Spleen (tissue), 11 donors: ENCODE measurements around the gene CCDC195. TPM values are rescaled to one million over a fixed set of nuclear protein-coding genes. Genes with fewer than 3 reads are reported as not detected.
"Not testable (repeated sequence)": the region's sequence is repeated elsewhere in the genome, so short reads cannot be mapped to it uniquely, and the experiment has no call there.

Experiments
- DNase-seq: peaks from one replicate; pipeline ENCODE4 v3.0.0-alpha.2; 2020
- H3K27ac ChIP-seq, 8 donors: fragments of 200-600 bp; sonication (generic) in 7 of 8; 1 replicate in 4 of 8; 2 replicates in 4 of 8; pipeline versions ENCODE4 v1.5.0 to v1.8.0; 2016 to 2021; ENCODE audit warnings: inconsistent platforms in 4 of 8, mild to moderate bottlenecking in 4 of 8, moderate library complexity in 1 of 8
- H3K27me3 ChIP-seq, 7 donors: fragments of 200-600 bp; sonication (generic) in 6 of 7; replicated peaks in 1 of 7; 1 replicate in 4 of 7; 2 replicates in 3 of 7; pipeline versions ENCODE4 v1.5.0 to v1.8.0; 2016 to 2021; ENCODE audit warnings: inconsistent platforms in 3 of 7, mild to moderate bottlenecking in 1 of 7
- H3K36me3 ChIP-seq, 6 donors: fragments of 200-600 bp; sonication (generic) in 5 of 6; 1 replicate in 4 of 6; 2 replicates in 2 of 6; pipeline versions ENCODE4 v1.5.0 to v1.8.0; 2016 to 2021; ENCODE audit warnings: inconsistent platforms in 2 of 6
- H3K4me1 ChIP-seq, 6 donors: fragments of 200-600 bp; sonication (generic) in 5 of 6; 1 replicate in 3 of 6; 2 replicates in 3 of 6; pipeline versions ENCODE4 v1.5.0 to v1.8.0; 2016 to 2021; ENCODE audit warnings: inconsistent platforms in 3 of 6
- H3K4me3 ChIP-seq, 8 donors: fragments of 200-600 bp; sonication (generic) in 7 of 8; 1 replicate in 4 of 8; 2 replicates in 4 of 8; pipeline versions ENCODE4 v1.5.0 to v1.8.0; 2016 to 2021; ENCODE audit warnings: inconsistent platforms in 4 of 8, mild to moderate bottlenecking in 4 of 8, moderate library complexity in 2 of 8
- H3K9me3 ChIP-seq, 8 donors: fragments of 200-600 bp; sonication (generic) in 7 of 8; 1 replicate in 4 of 8; 2 replicates in 4 of 8; pipeline versions ENCODE4 v1.5.0 to v1.8.0; 2016 to 2021; ENCODE audit warnings: inconsistent platforms in 4 of 8
- POLR2A ChIP-seq, 3 donors: fragments of 450-650 bp; IDR thresholded peaks; one replicate each; pipeline ENCODE4 v1.5.1; 2017; ENCODE audit warnings: antibody characterized with exemption in 3 of 3, mild to moderate bottlenecking in 1 of 3
- POLR2AphosphoS5 ChIP-seq, 3 donors: sonication (generic); formaldehyde crosslinking; IDR thresholded peaks; one replicate each; pipeline ENCODE4 v1.5.1; 2017; ENCODE audit warnings: antibody characterized with exemption in 3 of 3
- WGBS, 5 donors: extraction: QIAGEN DNeasy Blood & Tissue Kit in 3 of 5; methylation state at CpG; one replicate each; pipeline versions ENCODE4 v1.1.5 to v1.1.7; 2013 to 2018; 5-methylcytosine and 5-hydroxymethylcytosine counted together
- intact Hi-C: fragments of 100-400 bp; cut with DNase I; formaldehyde crosslinking; loops from one replicate; pipeline ENCODE4 v1.15.0; 2023; ENCODE audit warnings: low total_unique reads
- polyA plus RNA-seq, 3 donors: library from polyadenylated mRNA; stranded (reverse); fragments of 200-250 nt; gene quantifications; one replicate each; pipeline ENCODE4 v1.2.1, GENCODE V29; 2013
- total RNA-seq, 7 donors: library from RNA; depleted of rRNA in 3 of 7; stranded (reverse); fragments of >200 nt in 3 of 7; fragmentation: NEBNext Ultra II Directional in 4 of 7; extraction: Animal tissue kit (Norgen Biotek cat#: 25700) in 4 of 7; gene quantifications; one replicate each; pipeline versions ENCODE4 v1.1.0 to v1.2.1, GENCODE V29; 2016 to 2021
- TF ChIP-seq, protein P1 (sequence below), 11 experiments: fragments of 200-600 bp in 7 of 11; fragments of 450-650 bp in 4 of 11; sonication (generic) in 4 of 11; IDR thresholded peaks in 8 of 11; conservative IDR thresholded peaks in 3 of 11; 1 replicate in 7 of 11; 2 replicates in 4 of 11; pipeline versions ENCODE4 v1.4.0 to v1.8.0; 2016 to 2021; ENCODE audit warnings: antibody characterized with exemption in 11 of 11, inconsistent platforms in 4 of 11, mild to moderate bottlenecking in 1 of 11
- donor health status: healthy with polysubstance abuse.
- donor health status: DM: no; HTN: no; CAD: no; lungs with moderate emphysema.
- donor health status: DM: no; HTN: no; CAD: no.
- donor health status: Bipolar disorder and iron deficiency.
- donor health status: healthy.
- donor health status: DM: no; HTN: no; CAD: no.
- donor health status: DM: yes; HTN: yes; CAD: no.

CCDC195 gene
- total and polyA plus RNA-seq, 10 donors = not detected

- Histone ChIP-seq H3K9me3 (no peaks in the 10 kb centered on the region), H3K4me1 (no peaks in the 10 kb centered on the region), H3K36me3 (no peaks in the 10 kb centered on the region), H3K27ac (no peak overlapping the region), H3K27me3 (no peaks in the 10 kb centered on the region), H3K4me3 (no peak overlapping the region)
- 70 to 95% (median 77%) methylated on average over 1 of the region's 1 CpG for WGBS, 5 donors
- DNase-seq = no peak
- intact Hi-C loops = no loop called here
- TF ChIP-seq POLR2A (IDR thresholded peaks at IDR 0.05) (no peak), POLR2AphosphoS5 (IDR thresholded peaks at IDR 0.05) (no peak)
- TF ChIP-seq, protein P1, sequence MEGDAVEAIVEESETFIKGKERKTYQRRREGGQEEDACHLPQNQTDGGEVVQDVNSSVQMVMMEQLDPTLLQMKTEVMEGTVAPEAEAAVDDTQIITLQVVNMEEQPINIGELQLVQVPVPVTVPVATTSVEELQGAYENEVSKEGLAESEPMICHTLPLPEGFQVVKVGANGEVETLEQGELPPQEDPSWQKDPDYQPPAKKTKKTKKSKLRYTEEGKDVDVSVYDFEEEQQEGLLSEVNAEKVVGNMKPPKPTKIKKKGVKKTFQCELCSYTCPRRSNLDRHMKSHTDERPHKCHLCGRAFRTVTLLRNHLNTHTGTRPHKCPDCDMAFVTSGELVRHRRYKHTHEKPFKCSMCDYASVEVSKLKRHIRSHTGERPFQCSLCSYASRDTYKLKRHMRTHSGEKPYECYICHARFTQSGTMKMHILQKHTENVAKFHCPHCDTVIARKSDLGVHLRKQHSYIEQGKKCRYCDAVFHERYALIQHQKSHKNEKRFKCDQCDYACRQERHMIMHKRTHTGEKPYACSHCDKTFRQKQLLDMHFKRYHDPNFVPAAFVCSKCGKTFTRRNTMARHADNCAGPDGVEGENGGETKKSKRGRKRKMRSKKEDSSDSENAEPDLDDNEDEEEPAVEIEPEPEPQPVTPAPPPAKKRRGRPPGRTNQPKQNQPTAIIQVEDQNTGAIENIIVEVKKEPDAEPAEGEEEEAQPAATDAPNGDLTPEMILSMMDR (IDR thresholded peaks at IDR 0.05 in 8 of 11, conservative IDR thresholded peaks at IDR 0.05 in 3 of 11) = no peak
Observed at GRCh38 chr2:224670203-224670602, 46.0 kb downstream of the CCDC195 start.

DNA sequence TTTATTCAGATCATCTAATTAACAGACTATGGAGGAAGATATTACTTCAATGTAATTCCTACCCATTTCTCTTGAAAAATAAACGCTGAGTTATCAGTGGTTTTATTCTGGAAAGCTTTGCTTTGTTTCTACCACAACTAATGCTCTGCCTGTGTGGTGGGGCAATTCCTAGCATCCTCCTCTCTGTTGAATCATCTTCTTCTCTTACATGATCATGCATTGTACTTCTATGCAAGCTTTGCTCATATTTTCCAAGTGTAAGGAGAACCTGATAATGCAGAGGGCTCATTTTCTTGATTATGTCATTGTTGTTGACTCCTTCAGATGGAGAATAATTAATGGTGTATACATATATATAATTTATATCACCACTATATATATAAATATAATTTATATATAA lies 46.7 kb downstream of the CCDC195 start:
- 79 to 97% (median 90%) methylated on average over 1 of the region's 1 CpG for WGBS, 5 donors
- Histone ChIP-seq H3K9me3 (peaks cover 0 to 4% (median under 1%) of the 10 kb centered on the region in 8 donors), H3K27ac (no peak overlapping the region), H3K36me3 (no peaks in the 10 kb centered on the region), H3K27me3 (no peaks in the 10 kb centered on the region), H3K4me3 (no peak overlapping the region), H3K4me1 (no peaks in the 10 kb centered on the region)
- intact Hi-C loops = no loop called here
- no peak for DNase-seq
- TF ChIP-seq, protein P1 (IDR thresholded peaks at IDR 0.05 in 8 of 11, conservative IDR thresholded peaks at IDR 0.05 in 3 of 11) = no peak
- TF ChIP-seq POLR2AphosphoS5 (IDR thresholded peaks at IDR 0.05) (no peak), POLR2A (IDR thresholded peaks at IDR 0.05) (no peak)

DNA sequence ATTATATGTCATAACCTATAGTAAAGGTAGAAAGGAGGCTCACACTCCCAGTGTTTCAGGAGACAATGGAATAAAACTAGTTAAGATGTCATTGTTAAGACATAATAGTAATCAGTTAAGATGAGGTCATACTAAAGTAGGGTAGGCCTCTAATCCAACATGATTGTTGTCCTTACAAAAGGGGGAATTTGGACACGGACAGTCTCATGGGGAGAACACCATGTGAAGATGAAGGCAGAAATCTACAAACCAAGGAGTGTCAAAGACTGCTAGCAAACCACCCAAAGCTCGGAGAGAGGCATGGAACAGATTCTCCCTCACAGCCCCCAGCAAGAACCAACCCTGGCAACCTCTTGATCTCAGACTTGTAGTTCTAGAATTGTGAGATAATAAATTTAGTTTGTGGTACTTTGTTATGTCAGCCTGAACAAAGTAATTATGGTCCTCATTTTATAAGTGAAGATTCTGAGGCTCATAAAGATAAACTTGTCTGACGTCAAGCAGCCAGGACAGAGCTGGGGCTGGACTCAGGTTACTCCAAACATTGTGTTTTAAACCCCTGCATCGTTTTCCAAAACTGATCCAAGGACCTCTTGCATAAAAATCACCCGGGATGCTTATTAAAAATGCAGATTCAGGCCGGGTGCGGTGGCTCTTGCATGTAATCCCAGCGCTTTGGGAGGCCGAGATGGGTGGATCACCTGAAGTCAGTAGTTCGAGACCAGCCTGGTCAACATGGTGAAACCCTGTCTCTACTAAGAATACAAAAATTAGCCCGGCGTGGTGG lies 47.8 kb downstream of the CCDC195 start:
- no peaks in the 10 kb centered on the region for H3K27me3 ChIP-seq
- H3K9me3 ChIP-seq = peaks cover 0 to 15% (median 9%) of the 10 kb centered on the region in 8 donors
- H3K4me1 ChIP-seq = no peaks in the 10 kb centered on the region
- intact Hi-C loops = no loop called here
- H3K27ac ChIP-seq = no peak overlapping the region
- 89 to 94% (median 90%) methylated on average over 12 of the region's 12 CpGs for WGBS, 5 donors
- H3K36me3 ChIP-seq = no peaks in the 10 kb centered on the region
- H3K4me3 ChIP-seq = no peak overlapping the region
- TF ChIP-seq, protein P1 (IDR thresholded peaks at IDR 0.05 in 8 of 11, conservative IDR thresholded peaks at IDR 0.05 in 3 of 11) = no peak
- TF ChIP-seq POLR2A (IDR thresholded peaks at IDR 0.05) = no peak
- DNase-seq = no peak

- no peak overlapping the region for H3K4me3 ChIP-seq
- DNase-seq = no peak
- no peaks in the 10 kb centered on the region for H3K27me3 ChIP-seq
- TF ChIP-seq POLR2AphosphoS5 (IDR thresholded peaks at IDR 0.05) (no peak), POLR2A (IDR thresholded peaks at IDR 0.05) (no peak)
- TF ChIP-seq, protein P1 (IDR thresholded peaks at IDR 0.05 in 8 of 11, conservative IDR thresholded peaks at IDR 0.05 in 3 of 11) = no peak
- intact Hi-C loops = no loop called here
- H3K27ac ChIP-seq = no peak overlapping the region
- H3K9me3 ChIP-seq = peaks cover 0 to 28% (median 20%) of the 10 kb centered on the region in 8 donors
- no peaks in the 10 kb centered on the region for H3K4me1 ChIP-seq
- WGBS, 5 donors = 35 to 60% (median 49%) methylated on average over 2 of the region's 2 CpGs
- no peaks in the 10 kb centered on the region for H3K36me3 ChIP-seq
Observed at GRCh38 chr2:224666951-224667553, 49.1 kb downstream of the CCDC195 start.

- H3K27ac ChIP-seq, H3K4me1 ChIP-seq, H3K4me3 ChIP-seq, H3K27me3 ChIP-seq, H3K36me3 ChIP-seq, DNase-seq, intact Hi-C loops: not testable (repeated sequence)
- peaks cover 0 to 28% (median 20%) of the 10 kb centered on the region in 8 donors for H3K9me3 ChIP-seq
- 78 to 82% (median 82%) methylated on average over 2 of the region's 2 CpGs for WGBS, 5 donors
Observed at GRCh38 chr2:224663322-224663721, 52.8 kb downstream of the CCDC195 start.

GRCh38 chr2:224661708-224662107 lies 54.5 kb downstream of the CCDC195 start:
- WGBS, 5 donors = 84 to 90% (median 88%) methylated on average over 5 of the region's 5 CpGs
- DNase-seq, H3K27ac ChIP-seq, intact Hi-C loops, H3K4me1 ChIP-seq, H3K27me3 ChIP-seq, H3K4me3 ChIP-seq, H3K36me3 ChIP-seq: not testable (repeated sequence)
- H3K9me3 ChIP-seq = peaks cover 0 to 28% (median 20%) of the 10 kb centered on the region in 8 donors
